K562 (cell line): ENCODE results near the gene TMEM267. TPM values are rescaled to one million over a fixed set of nuclear protein-coding genes. Genes with fewer than 3 reads are reported as not detected.

ENCODE experiments used
- BRF1 ChIP-seq: IDR thresholded peaks from 3 replicates; pipeline ENCODE4 v1.6.1; 2011; ENCODE audit warnings: borderline replicate concordance, mild to moderate bottlenecking; ENCODE audit not compliant: insufficient read length; ENCODE audit errors: extremely low read depth
- NCOA2 ChIP-seq, 2 experiments: fragments of 450-650 bp; IDR thresholded peaks; 2 replicates each; pipeline ENCODE4 v1.6.1; 2018; ENCODE audit warnings: mild to moderate bottlenecking in 2 of 2, moderate library complexity in 1 of 2; ENCODE audit not compliant: partially characterized antibody in 2 of 2
- SAFB2 ChIP-seq: fragments of 200-400 bp; formaldehyde crosslinking; IDR thresholded peaks from 2 replicates; pipeline ENCODE4 v1.6.1; 2018; ENCODE audit warnings: borderline replicate concordance, low read length, low read depth, moderate library complexity; ENCODE audit not compliant: severe bottlenecking
- TBP ChIP-seq: optimal IDR thresholded peaks from 2 replicates; pipeline ENCODE3; 2011; ENCODE audit warnings: low read depth, low read length, improper control_type of control experiment
- TRIM24 ChIP-seq, 2 experiments: fragments of 450-650 bp; IDR thresholded peaks; 2 replicates each; pipeline ENCODE4 v1.6.1; 2016
- ZNF224 ChIP-seq: sonication (generic); formaldehyde crosslinking; IDR thresholded peaks from 2 replicates; pipeline ENCODE4 v1.8.0; 2022; ENCODE audit warnings: mild to moderate bottlenecking, missing genetic modification reagents
- ZNF282 ChIP-seq: sonication (generic); formaldehyde crosslinking; IDR thresholded peaks from 2 replicates; pipeline ENCODE4 v1.8.1; 2023; ENCODE audit warnings: missing genetic modification reagents
- polyA plus RNA-seq, 8 experiments: library from polyadenylated mRNA; depleted of rRNA in 4 of 8; stranded (reverse) in 5 of 8; unstranded in 3 of 8; fragments of >200 nt; fragmentation: Nextera tagmentation in 2 of 8; fragmentation: Illumina TruSeq in 1 of 8; extraction: Ambion mirVana in 2 of 8; extraction: Trizol in 1 of 8; gene quantifications; 2 replicates each; pipeline versions ENCODE4 v1.2.1 to v1.2.3, GENCODE V29; 2011 to 2014; ENCODE audit warnings: inconsistent platforms in 1 of 8, missing spikeins in 1 of 8
- total RNA-seq, 7 experiments: library from RNA; depleted of rRNA in 6 of 7; stranded (reverse); fragments of >200 nt in 6 of 7; fragmentation: Illumina TruSeq in 2 of 7; extraction: Trizol in 2 of 7; gene quantifications; 2 replicates each; pipeline versions ENCODE4 v1.2.1 to v1.2.3, GENCODE V29; 2011 to 2021; ENCODE audit warnings: low replicate concordance in 1 of 7
- TF ChIP-seq, protein P1 (sequence below): sonication (generic); formaldehyde crosslinking; IDR thresholded peaks from 2 replicates; pipeline ENCODE4 v1.8.0; 2023; ENCODE audit warnings: missing genetic modification reagents, mild to moderate bottlenecking, borderline replicate concordance
- TF ChIP-seq, protein P2 (sequence below): fragments of 200-800 bp; sonication (Bioruptor generic); IDR thresholded peaks from 2 replicates; pipeline ENCODE4 v1.6.1; 2017; ENCODE audit warnings: missing genetic modification characterization, missing compliant biosample characterization
- TF ChIP-seq, protein P3 (sequence below): fragments of 250-450 bp; sonication (Bioruptor Pico); IDR thresholded peaks from 2 replicates; pipeline ENCODE4 v1.5.0; 2022; ENCODE audit warnings: mild to moderate bottlenecking
- TF ChIP-seq, protein P4 (sequence below), 3 experiments: fragments of 200-800 bp in 1 of 3; sonication (Bioruptor generic) in 1 of 3; sonication (generic) in 1 of 3; formaldehyde crosslinking in 1 of 3; IDR thresholded peaks; 2 replicates each; pipeline versions ENCODE4 v1.6.1 to v1.8.0; 2016 to 2022; ENCODE audit warnings: mild to moderate bottlenecking in 2 of 3, missing compliant biosample characterization in 2 of 3, missing genetic modification characterization in 2 of 3, missing genetic modification reagents in 1 of 3

Gene TMEM267
- total and polyA plus RNA-seq, 9 of the 15 experiments (the other 6 are each of a cell fraction or from before 2014, with no cell fraction given) = 8.1 to 61.1 (median 17.8) TPM

DNA sequence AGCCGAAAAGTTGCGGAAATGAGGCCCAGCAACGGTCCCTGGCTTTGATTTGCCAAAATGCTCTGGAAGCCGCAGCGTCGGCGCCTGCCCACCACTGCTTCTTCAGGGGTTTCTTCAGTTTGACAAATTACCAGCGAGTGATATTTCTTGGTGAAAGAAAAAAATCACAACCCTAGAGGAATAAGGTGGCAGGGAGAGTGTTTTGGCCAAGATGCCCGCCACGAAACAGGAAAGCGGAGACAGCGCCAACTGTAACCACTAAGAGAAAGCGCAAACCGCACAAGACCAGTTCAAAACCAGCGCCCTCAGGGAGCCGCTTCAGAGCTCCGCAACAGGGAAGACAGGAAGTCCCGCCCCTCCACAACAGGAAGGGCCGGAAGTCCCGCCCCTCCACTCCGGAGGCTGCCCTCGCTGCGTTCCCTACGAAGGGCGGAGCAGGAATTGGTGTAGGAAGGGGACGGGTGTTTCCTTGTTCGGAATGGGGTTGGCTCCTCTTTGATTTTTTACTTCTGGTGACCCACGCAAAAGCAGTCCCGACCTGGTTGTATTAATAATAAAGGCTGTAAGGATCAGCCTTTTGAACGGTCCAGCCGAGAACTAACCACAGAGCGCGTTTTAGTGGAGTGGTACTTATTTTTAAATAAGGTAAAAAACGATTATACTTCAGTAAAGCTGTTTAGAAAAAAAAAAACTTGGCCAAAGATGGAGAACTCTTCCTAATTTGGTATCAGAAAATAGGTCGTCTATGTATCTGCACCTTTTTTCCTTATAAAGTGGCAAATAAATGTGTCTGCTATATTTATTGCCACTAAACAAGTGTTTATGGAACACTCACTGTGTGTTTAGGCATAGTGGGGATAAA is 31.4 kb upstream of the TMEM267 start, which contains the start of gene C5orf34 (continued):
- TF ChIP-seq, protein P1, sequence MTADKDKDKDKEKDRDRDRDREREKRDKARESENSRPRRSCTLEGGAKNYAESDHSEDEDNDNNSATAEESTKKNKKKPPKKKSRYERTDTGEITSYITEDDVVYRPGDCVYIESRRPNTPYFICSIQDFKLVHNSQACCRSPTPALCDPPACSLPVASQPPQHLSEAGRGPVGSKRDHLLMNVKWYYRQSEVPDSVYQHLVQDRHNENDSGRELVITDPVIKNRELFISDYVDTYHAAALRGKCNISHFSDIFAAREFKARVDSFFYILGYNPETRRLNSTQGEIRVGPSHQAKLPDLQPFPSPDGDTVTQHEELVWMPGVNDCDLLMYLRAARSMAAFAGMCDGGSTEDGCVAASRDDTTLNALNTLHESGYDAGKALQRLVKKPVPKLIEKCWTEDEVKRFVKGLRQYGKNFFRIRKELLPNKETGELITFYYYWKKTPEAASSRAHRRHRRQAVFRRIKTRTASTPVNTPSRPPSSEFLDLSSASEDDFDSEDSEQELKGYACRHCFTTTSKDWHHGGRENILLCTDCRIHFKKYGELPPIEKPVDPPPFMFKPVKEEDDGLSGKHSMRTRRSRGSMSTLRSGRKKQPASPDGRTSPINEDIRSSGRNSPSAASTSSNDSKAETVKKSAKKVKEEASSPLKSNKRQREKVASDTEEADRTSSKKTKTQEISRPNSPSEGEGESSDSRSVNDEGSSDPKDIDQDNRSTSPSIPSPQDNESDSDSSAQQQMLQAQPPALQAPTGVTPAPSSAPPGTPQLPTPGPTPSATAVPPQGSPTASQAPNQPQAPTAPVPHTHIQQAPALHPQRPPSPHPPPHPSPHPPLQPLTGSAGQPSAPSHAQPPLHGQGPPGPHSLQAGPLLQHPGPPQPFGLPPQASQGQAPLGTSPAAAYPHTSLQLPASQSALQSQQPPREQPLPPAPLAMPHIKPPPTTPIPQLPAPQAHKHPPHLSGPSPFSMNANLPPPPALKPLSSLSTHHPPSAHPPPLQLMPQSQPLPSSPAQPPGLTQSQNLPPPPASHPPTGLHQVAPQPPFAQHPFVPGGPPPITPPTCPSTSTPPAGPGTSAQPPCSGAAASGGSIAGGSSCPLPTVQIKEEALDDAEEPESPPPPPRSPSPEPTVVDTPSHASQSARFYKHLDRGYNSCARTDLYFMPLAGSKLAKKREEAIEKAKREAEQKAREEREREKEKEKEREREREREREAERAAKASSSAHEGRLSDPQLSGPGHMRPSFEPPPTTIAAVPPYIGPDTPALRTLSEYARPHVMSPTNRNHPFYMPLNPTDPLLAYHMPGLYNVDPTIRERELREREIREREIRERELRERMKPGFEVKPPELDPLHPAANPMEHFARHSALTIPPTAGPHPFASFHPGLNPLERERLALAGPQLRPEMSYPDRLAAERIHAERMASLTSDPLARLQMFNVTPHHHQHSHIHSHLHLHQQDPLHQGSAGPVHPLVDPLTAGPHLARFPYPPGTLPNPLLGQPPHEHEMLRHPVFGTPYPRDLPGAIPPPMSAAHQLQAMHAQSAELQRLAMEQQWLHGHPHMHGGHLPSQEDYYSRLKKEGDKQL (CRISPR knock-in tag) = no peak
- TF ChIP-seq NCOA2 (IDR thresholded peaks at IDR 0.05; ENCODE audit: partially characterized antibody in 2 of 2) (no peak), ZNF224 (CRISPR knock-in tag) (no peak), ZNF282 (CRISPR knock-in tag) (no peak), TBP (peak; percentile 95), TRIM24 (IDR thresholded peaks at IDR 0.05) (peak in 1 of 2 experiments; percentile 62; a peak in 2 of 4 replicates), BRF1 (no peak), SAFB2 (no peak)
- TF ChIP-seq, protein P2, sequence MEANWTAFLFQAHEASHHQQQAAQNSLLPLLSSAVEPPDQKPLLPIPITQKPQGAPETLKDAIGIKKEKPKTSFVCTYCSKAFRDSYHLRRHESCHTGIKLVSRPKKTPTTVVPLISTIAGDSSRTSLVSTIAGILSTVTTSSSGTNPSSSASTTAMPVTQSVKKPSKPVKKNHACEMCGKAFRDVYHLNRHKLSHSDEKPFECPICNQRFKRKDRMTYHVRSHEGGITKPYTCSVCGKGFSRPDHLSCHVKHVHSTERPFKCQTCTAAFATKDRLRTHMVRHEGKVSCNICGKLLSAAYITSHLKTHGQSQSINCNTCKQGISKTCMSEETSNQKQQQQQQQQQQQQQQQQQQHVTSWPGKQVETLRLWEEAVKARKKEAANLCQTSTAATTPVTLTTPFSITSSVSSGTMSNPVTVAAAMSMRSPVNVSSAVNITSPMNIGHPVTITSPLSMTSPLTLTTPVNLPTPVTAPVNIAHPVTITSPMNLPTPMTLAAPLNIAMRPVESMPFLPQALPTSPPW = peak; percentile 69
- TF ChIP-seq, protein P3, sequence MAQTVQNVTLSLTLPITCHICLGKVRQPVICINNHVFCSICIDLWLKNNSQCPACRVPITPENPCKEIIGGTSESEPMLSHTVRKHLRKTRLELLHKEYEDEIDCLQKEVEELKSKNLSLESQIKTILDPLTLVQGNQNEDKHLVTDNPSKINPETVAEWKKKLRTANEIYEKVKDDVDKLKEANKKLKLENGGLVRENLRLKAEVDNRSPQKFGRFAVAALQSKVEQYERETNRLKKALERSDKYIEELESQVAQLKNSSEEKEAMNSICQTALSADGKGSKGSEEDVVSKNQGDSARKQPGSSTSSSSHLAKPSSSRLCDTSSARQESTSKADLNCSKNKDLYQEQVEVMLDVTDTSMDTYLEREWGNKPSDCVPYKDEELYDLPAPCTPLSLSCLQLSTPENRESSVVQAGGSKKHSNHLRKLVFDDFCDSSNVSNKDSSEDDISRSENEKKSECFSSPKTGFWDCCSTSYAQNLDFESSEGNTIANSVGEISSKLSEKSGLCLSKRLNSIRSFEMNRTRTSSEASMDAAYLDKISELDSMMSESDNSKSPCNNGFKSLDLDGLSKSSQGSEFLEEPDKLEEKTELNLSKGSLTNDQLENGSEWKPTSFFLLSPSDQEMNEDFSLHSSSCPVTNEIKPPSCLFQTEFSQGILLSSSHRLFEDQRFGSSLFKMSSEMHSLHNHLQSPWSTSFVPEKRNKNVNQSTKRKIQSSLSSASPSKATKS = no peak
- TF ChIP-seq, protein P4, sequence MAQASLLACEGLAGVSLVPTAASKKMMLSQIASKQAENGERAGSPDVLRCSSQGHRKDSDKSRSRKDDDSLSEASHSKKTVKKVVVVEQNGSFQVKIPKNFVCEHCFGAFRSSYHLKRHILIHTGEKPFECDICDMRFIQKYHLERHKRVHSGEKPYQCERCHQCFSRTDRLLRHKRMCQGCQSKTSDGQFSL (CRISPR knock-in tag; IDR thresholded peaks at IDR 0.05) = no peak
- TF ChIP-seq, protein P4 (tag; IDR thresholded peaks at IDR 0.05) = no peak
